ENCODE measurements around the gene KCNQ4. TPM values are rescaled to one million over a fixed set of nuclear protein-coding genes. Genes with fewer than 3 reads are reported as not detected.

KCNQ4 gene
- total RNA-seq, 1 experiment from 2014 or later: 0.81 TPM

DNA sequence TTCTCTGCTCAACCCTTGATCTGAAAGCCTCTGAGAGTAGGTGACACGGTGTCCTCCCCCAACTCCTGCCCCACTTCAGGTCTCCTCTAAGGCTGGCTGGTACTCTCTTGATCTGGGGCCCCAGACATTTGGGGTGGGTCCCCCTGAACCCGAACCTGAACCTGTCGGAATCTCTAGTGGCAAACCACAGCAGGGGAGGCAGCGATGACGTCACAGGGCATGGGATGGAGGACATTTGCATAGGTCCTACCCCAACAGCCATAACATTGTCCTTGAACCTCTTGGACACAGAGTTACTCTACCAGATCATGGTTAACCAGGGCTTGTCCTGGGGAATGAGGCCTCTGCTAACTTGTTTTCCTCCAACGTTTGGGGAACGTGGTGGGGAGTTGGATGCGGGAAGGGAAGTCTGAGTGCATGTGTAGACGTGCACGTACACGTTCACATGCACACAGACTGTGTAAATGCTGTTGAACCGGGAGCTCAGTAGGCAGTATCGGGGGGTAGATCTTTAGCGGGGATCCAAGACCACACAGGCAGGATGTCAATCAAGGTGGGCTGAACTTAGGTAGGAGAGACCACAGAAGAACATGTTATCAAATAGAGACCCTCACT, 46.2 kb downstream of the KCNQ4 start:
- no peaks in the 10 kb centered on the region for H3K36me3 ChIP-seq (ENCODE audit: low read depth)
- ChIA-PET POLR2A (ENCODE audit: unreplicated experiment) (no interaction called here), CTCF (no interaction called here)
- H3K4me3 ChIP-seq: no peak overlapping the region
- BruUV-seq (replicated peaks): no TSS peak
- H4K20me1 ChIP-seq (ENCODE audit: insufficient read depth): no peaks in the 10 kb centered on the region
- TF ChIP-seq EZH2 (IDR thresholded peaks at IDR 0.05; ENCODE audit: low read depth): no peak
- TF ChIP-seq, protein P1, sequence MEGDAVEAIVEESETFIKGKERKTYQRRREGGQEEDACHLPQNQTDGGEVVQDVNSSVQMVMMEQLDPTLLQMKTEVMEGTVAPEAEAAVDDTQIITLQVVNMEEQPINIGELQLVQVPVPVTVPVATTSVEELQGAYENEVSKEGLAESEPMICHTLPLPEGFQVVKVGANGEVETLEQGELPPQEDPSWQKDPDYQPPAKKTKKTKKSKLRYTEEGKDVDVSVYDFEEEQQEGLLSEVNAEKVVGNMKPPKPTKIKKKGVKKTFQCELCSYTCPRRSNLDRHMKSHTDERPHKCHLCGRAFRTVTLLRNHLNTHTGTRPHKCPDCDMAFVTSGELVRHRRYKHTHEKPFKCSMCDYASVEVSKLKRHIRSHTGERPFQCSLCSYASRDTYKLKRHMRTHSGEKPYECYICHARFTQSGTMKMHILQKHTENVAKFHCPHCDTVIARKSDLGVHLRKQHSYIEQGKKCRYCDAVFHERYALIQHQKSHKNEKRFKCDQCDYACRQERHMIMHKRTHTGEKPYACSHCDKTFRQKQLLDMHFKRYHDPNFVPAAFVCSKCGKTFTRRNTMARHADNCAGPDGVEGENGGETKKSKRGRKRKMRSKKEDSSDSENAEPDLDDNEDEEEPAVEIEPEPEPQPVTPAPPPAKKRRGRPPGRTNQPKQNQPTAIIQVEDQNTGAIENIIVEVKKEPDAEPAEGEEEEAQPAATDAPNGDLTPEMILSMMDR (conservative IDR thresholded peaks at IDR 0.05): no peak
- intact Hi-C loops (cut with micrococcal nuclease; ENCODE audit: unreplicated experiment): no loop called here
- no peaks in the 10 kb centered on the region for H3K79me2 ChIP-seq (ENCODE audit: low read depth)
- DNase-seq: no peak
- no peak overlapping the region for H3K4me2 ChIP-seq
- no peaks in the 10 kb centered on the region for H3K9me2 ChIP-seq (ENCODE audit: insufficient read depth)
- H3K27me3 ChIP-seq (ENCODE audit: insufficient read depth, low read depth): 0 out of 2 replicates have a peak, but pooled peaks cover 5% of the 10 kb centered on the region
- H3K4me1 ChIP-seq (replicated peaks; ENCODE audit: insufficient read depth): no peaks in the 10 kb centered on the region
- H3K27ac ChIP-seq: no peak overlapping the region
- H3F3A ChIP-seq (ENCODE audit: insufficient read depth, low read depth): no peaks in the 10 kb centered on the region
- no peak overlapping the region for H2AFZ ChIP-seq
- H3K9me3 ChIP-seq (ENCODE audit: insufficient read depth, low read depth): no peaks in the 10 kb centered on the region

DNA sequence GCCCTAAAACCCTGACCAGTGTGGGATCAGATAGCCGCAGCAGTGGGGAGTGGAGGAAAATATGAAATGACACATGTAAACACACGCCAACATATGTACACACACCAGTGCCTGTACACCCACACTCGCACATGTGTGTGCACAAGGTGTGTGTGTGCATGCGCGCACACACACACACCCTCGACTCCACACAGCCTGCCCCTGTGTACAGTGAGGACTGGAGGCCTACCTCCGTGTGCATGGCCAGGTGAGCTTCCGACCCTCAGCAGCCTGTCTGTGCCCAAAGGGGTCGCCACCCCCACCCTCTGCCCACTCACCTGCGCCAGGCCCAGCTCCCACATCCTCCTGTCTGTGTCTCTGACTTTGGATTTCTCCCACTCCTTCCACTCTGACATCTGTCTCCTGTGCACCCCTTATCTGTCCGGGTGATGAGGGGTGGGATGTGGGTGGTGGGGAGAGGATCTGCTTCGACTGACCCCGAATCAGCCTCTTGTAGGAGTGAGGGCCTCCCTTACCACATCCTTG, 46.9 kb downstream of the KCNQ4 start:
- no peaks in the 10 kb centered on the region for H4K20me1 ChIP-seq (ENCODE audit: insufficient read depth)
- intact Hi-C loops (cut with micrococcal nuclease; ENCODE audit: unreplicated experiment): no loop called here
- H3F3A ChIP-seq (ENCODE audit: insufficient read depth, low read depth): no peaks in the 10 kb centered on the region
- 0 out of 2 replicates have a peak, but pooled peaks cover 5% of the 10 kb centered on the region for H3K27me3 ChIP-seq (ENCODE audit: insufficient read depth, low read depth)
- H3K9me3 ChIP-seq (ENCODE audit: insufficient read depth, low read depth): no peaks in the 10 kb centered on the region
- H3K4me1 ChIP-seq (replicated peaks; ENCODE audit: insufficient read depth): no peaks in the 10 kb centered on the region; the same call in 1 of the 2 replicates
- TF ChIP-seq, protein P1 (conservative IDR thresholded peaks at IDR 0.05): no peak
- no peak for TF ChIP-seq EZH2 (IDR thresholded peaks at IDR 0.05; ENCODE audit: low read depth)
- H3K9me2 ChIP-seq (ENCODE audit: insufficient read depth): no peaks in the 10 kb centered on the region
- no peak overlapping the region for H3K4me2 ChIP-seq
- DNase-seq: no peak
- ChIA-PET POLR2A (ENCODE audit: unreplicated experiment) (no interaction called here), CTCF (no interaction called here)
- no peaks in the 10 kb centered on the region for H3K36me3 ChIP-seq (ENCODE audit: low read depth)
- no TSS peak for BruUV-seq (replicated peaks)
- H3K79me2 ChIP-seq (ENCODE audit: low read depth): no peaks in the 10 kb centered on the region
- no peak overlapping the region for H3K4me3 ChIP-seq
- no peak overlapping the region for H3K27ac ChIP-seq
- no peak overlapping the region for H2AFZ ChIP-seq

DNA sequence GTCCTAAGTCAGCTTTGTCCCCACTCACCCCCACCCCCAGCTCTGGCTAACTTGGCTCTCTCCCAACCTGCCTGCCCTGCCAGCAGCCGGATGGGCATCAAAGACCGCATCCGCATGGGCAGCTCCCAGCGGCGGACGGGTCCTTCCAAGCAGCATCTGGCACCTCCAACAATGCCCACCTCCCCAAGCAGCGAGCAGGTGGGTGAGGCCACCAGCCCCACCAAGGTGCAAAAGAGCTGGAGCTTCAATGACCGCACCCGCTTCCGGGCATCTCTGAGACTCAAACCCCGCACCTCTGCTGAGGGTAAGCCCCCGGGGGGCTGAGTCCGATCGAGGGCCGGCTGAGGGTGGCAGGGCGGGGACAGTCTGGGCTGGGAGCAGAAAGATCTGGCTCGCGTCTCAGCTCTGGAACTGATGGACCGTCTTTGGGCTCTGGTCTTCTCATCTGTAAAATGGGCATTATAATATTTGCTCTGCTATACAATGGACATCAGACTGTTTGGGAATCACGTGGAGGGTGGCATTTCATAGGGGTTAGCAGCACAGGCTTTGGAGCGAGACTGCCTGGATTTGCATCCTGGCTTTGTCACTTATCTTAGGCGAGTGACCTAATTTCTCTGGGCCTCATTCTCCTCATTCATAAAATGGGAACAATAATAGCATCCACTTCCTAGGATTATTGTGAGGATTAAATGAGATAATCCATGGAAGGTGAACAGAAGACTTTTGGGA, 47.6 kb downstream of the KCNQ4 start:
- no peak for TF ChIP-seq EZH2 (IDR thresholded peaks at IDR 0.05; ENCODE audit: low read depth)
- TF ChIP-seq, protein P1 (conservative IDR thresholded peaks at IDR 0.05): no peak
- Histone ChIP-seq H4K20me1 (ENCODE audit: insufficient read depth) (no peaks in the 10 kb centered on the region), H3K27me3 (ENCODE audit: insufficient read depth, low read depth) (0 out of 2 replicates have a peak, but pooled peaks cover 5% of the 10 kb centered on the region), H3K4me3 (no peak overlapping the region), H3K79me2 (ENCODE audit: low read depth) (no peaks in the 10 kb centered on the region), H3K36me3 (ENCODE audit: low read depth) (no peaks in the 10 kb centered on the region), H3K4me2 (no peak overlapping the region), H3K9me2 (ENCODE audit: insufficient read depth) (no peaks in the 10 kb centered on the region), H3K9me3 (ENCODE audit: insufficient read depth, low read depth) (no peaks in the 10 kb centered on the region), H3F3A (ENCODE audit: insufficient read depth, low read depth) (no peaks in the 10 kb centered on the region), H2AFZ (no peak overlapping the region), H3K27ac (no peak overlapping the region), H3K4me1 (replicated peaks; ENCODE audit: insufficient read depth) (no peaks in the 10 kb centered on the region; the same call in 1 of the 2 replicates)
- ChIA-PET POLR2A (ENCODE audit: unreplicated experiment) (no interaction called here), CTCF (interaction anchor here (0.7 kb wide), 1 partner anchor 143 kb away, joined by 6 read pairs; no protein-coding TSS in a partner anchor)
- intact Hi-C loops (cut with micrococcal nuclease; ENCODE audit: unreplicated experiment): no loop called here
- no TSS peak for BruUV-seq (replicated peaks)
- DNase-seq: no peak

Measured in PC-9 (cell line).